Ectodermal cell (in vitro differentiated cells): Measurements from ENCODE around the gene TMC1.

Experiments used
- H3K27ac ChIP-seq: 2 replicates; pipeline ENCODE4 v1.7.0; 2013; ENCODE audit warnings: mild to moderate bottlenecking, low read depth, low read length; ENCODE audit not compliant: insufficient read depth, poor library complexity, severe bottlenecking
- H3K27me3 ChIP-seq: 2 replicates; pipeline ENCODE4 v1.7.0; 2013; ENCODE audit warnings: mild to moderate bottlenecking, low read length; ENCODE audit not compliant: insufficient read depth, control insufficient read depth, poor library complexity, severe bottlenecking
- H3K36me3 ChIP-seq: one replicate; pipeline ENCODE4 v1.7.0; 2013; ENCODE audit warnings: low read length; ENCODE audit not compliant: control insufficient read depth, insufficient read depth
- H3K4me1 ChIP-seq: one replicate; pipeline ENCODE4 v1.7.0; 2013; ENCODE audit warnings: low read length; ENCODE audit not compliant: control insufficient read depth, insufficient read depth
- H3K4me3 ChIP-seq: 2 replicates; pipeline ENCODE4 v1.7.0; 2013; ENCODE audit warnings: low read depth, low read length, control low read depth; ENCODE audit not compliant: insufficient read depth
- H3K9me3 ChIP-seq: 2 replicates; pipeline ENCODE4 v1.7.0; 2013; ENCODE audit warnings: mild to moderate bottlenecking, low read length, moderate library complexity; ENCODE audit not compliant: control insufficient read depth
- WGBS, 2 experiments: methylation state at CpG; one replicate each; pipeline ENCODE4 v1.1.7; 2013; ENCODE audit warnings: missing lambda C conversion rate in 2 of 2; 5-methylcytosine and 5-hydroxymethylcytosine counted together

Gene TMC1

GRCh38 chr9:72864327-72864726 is 342.9 kb downstream of the TMC1 start:
- H3K4me3 ChIP-seq: no peak overlapping the region
- no CpG with 5 or more reads among the region's 1 CpG for WGBS, 2 experiments
- H3K9me3 ChIP-seq: no peaks in the 10 kb centered on the region
- H3K4me1 ChIP-seq: no peaks in the 10 kb centered on the region
- H3K36me3 ChIP-seq: no peaks in the 10 kb centered on the region
- no peak overlapping the region for H3K27ac ChIP-seq
- H3K27me3 ChIP-seq: no peaks in the 10 kb centered on the region

GRCh38 chr9:72871685-72872084 is 350.3 kb downstream of the TMC1 start:
- H3K9me3 ChIP-seq: no peaks in the 10 kb centered on the region
- no peaks in the 10 kb centered on the region for H3K36me3 ChIP-seq
- H3K4me1 ChIP-seq: no peaks in the 10 kb centered on the region
- no peak overlapping the region for H3K4me3 ChIP-seq
- WGBS, 2 experiments: 74 to 75% methylated on average over 3 of the region's 3 CpGs
- no peak overlapping the region for H3K27ac ChIP-seq
- no peaks in the 10 kb centered on the region for H3K27me3 ChIP-seq

GRCh38 chr9:72872718-72873117 is 351.3 kb downstream of the TMC1 start:
- Histone ChIP-seq H3K36me3 (no peaks in the 10 kb centered on the region), H3K4me3 (no peak overlapping the region), H3K4me1 (no peaks in the 10 kb centered on the region), H3K9me3 (no peaks in the 10 kb centered on the region), H3K27ac (no peak overlapping the region), H3K27me3 (no peaks in the 10 kb centered on the region)
- 91 to 93% methylated on average over 2 of the region's 2 CpGs for WGBS, 2 experiments

- 100% methylated on average over 1 of the region's 1 CpG for WGBS, 2 experiments
- H3K4me1 ChIP-seq: no peaks in the 10 kb centered on the region
- no peak overlapping the region for H3K4me3 ChIP-seq
- no peaks in the 10 kb centered on the region for H3K27me3 ChIP-seq
- no peak overlapping the region for H3K27ac ChIP-seq
- no peaks in the 10 kb centered on the region for H3K36me3 ChIP-seq
- H3K9me3 ChIP-seq: no peaks in the 10 kb centered on the region
These were observed 352.0 kb downstream of the TMC1 start for GRCh38 chr9:72873456-72873855.

- Histone ChIP-seq H3K27me3 (no peaks in the 10 kb centered on the region), H3K27ac (no peak overlapping the region), H3K9me3 (no peaks in the 10 kb centered on the region), H3K36me3 (no peaks in the 10 kb centered on the region), H3K4me3 (no peak overlapping the region), H3K4me1 (no peaks in the 10 kb centered on the region)
- WGBS, 2 experiments: 95% methylated on average over 2 of the region's 2 CpGs
These were observed 352.9 kb downstream of the TMC1 start for GRCh38 chr9:72874344-72874743.

- Histone ChIP-seq H3K4me3 (no peak overlapping the region), H3K36me3 (no peaks in the 10 kb centered on the region), H3K27me3 (no peaks in the 10 kb centered on the region), H3K4me1 (no peaks in the 10 kb centered on the region), H3K27ac (no peak overlapping the region), H3K9me3 (no peaks in the 10 kb centered on the region)
These were observed 353.8 kb downstream of the TMC1 start for GRCh38 chr9:72875221-72875620.

GRCh38 chr9:72880821-72881220 is 359.4 kb downstream of the TMC1 start:
- Histone ChIP-seq H3K4me1 (no peaks in the 10 kb centered on the region), H3K4me3 (no peak overlapping the region), H3K27ac (no peak overlapping the region), H3K27me3 (no peaks in the 10 kb centered on the region), H3K36me3 (no peaks in the 10 kb centered on the region), H3K9me3 (no peaks in the 10 kb centered on the region)
- 87 to 90% methylated on average over 2 of the region's 2 CpGs for WGBS, 2 experiments

- Histone ChIP-seq H3K4me1 (no peaks in the 10 kb centered on the region), H3K27me3 (no peaks in the 10 kb centered on the region), H3K36me3 (no peaks in the 10 kb centered on the region), H3K9me3 (no peaks in the 10 kb centered on the region), H3K4me3 (no peak overlapping the region), H3K27ac (no peak overlapping the region)
- WGBS, 2 experiments: 96 to 98% methylated on average over 6 of the region's 6 CpGs
These were observed 360.8 kb downstream of the TMC1 start for GRCh38 chr9:72882117-72882775.

- H3K36me3 ChIP-seq: no peaks in the 10 kb centered on the region
- no peaks in the 10 kb centered on the region for H3K4me1 ChIP-seq
- H3K27ac ChIP-seq: no peak overlapping the region
- H3K9me3 ChIP-seq: no peaks in the 10 kb centered on the region
- H3K4me3 ChIP-seq: no peak overlapping the region
- 90 to 93% methylated on average over 3 of the region's 3 CpGs for WGBS, 2 experiments
- H3K27me3 ChIP-seq: no peaks in the 10 kb centered on the region
These were observed 362.5 kb downstream of the TMC1 start for GRCh38 chr9:72883875-72884274.

GRCh38 chr9:72884508-72884907 is 363.1 kb downstream of the TMC1 start:
- WGBS, 2 experiments: 94% methylated on average over 1 of the region's 1 CpG; no CpG with 5 or more reads in 1 of the 2 experiments
- Histone ChIP-seq H3K4me1 (no peaks in the 10 kb centered on the region), H3K36me3 (no peaks in the 10 kb centered on the region), H3K9me3 (no peaks in the 10 kb centered on the region), H3K27ac (no peak overlapping the region), H3K27me3 (no peaks in the 10 kb centered on the region), H3K4me3 (no peak overlapping the region)
